ENCODE data around the gene INTS14. TPM values are rescaled to one million over a fixed set of nuclear protein-coding genes. Genes with fewer than 3 reads are reported as not detected.
"Not testable (repeated sequence)": the region's sequence is repeated elsewhere in the genome, so short reads cannot be mapped to it uniquely, and the experiment has no call there.

INTS14 gene
- total RNA-seq, 1 donor from 2014 or later = 49.2 TPM

GRCh38 chr15:65619626-65620290 is 8.8 kb upstream of the INTS14 start:
- Mint-ChIP-seq H3K9me3 (no peaks in the 10 kb centered on the region), H3K4me3 (no peak overlapping the region), H3K4me1 (no peaks in the 10 kb centered on the region), H3K27me3 (no peaks in the 10 kb centered on the region), H3K36me3 (ENCODE audit: low read depth) (no peaks in the 10 kb centered on the region), H3K27ac (no peak overlapping the region)
- no peak for DNase-seq
- intact Hi-C loops (cut with micrococcal nuclease) = no loop called here

- no peak for DNase-seq
- H3K27ac Mint-ChIP-seq = no peak overlapping the region
- intact Hi-C loops (cut with micrococcal nuclease) = no loop called here
- no peaks in the 10 kb centered on the region for H3K27me3 Mint-ChIP-seq
- H3K36me3 Mint-ChIP-seq (ENCODE audit: low read depth) = no peaks in the 10 kb centered on the region
- no peaks in the 10 kb centered on the region for H3K9me3 Mint-ChIP-seq
- H3K4me3 Mint-ChIP-seq = no peak overlapping the region
- no peaks in the 10 kb centered on the region for H3K4me1 Mint-ChIP-seq
Observed at GRCh38 chr15:65618560-65619109, 7.7 kb upstream of the INTS14 start.

- H3K27ac Mint-ChIP-seq; H3K4me3 Mint-ChIP-seq; intact Hi-C loops (cut with micrococcal nuclease); H3K27me3 Mint-ChIP-seq; H3K36me3 Mint-ChIP-seq (ENCODE audit: low read depth); DNase-seq; H3K9me3 Mint-ChIP-seq: not testable (repeated sequence)
- peaks cover 17% of the 10 kb centered on the region for H3K4me1 Mint-ChIP-seq
Observed at GRCh38 chr15:65615887-65616286, 5.0 kb upstream of the INTS14 start.

GRCh38 chr15:65612949-65613744 is 2.2 kb upstream of the INTS14 start:
- H3K9me3 Mint-ChIP-seq = no peaks in the 10 kb centered on the region
- DNase-seq = no peak
- H3K4me1 Mint-ChIP-seq = peaks cover 25% of the 10 kb centered on the region
- no peak overlapping the region for H3K4me3 Mint-ChIP-seq
- no peak overlapping the region for H3K27ac Mint-ChIP-seq
- H3K27me3 Mint-ChIP-seq = no peaks in the 10 kb centered on the region
- intact Hi-C loops (cut with micrococcal nuclease) = no loop called here
- peaks cover 2% of the 10 kb centered on the region for H3K36me3 Mint-ChIP-seq (ENCODE audit: low read depth)

GRCh38 chr15:65612616-65612946 is 1.6 kb upstream of the INTS14 start:
- H3K36me3 Mint-ChIP-seq (ENCODE audit: low read depth) = peaks cover 2% of the 10 kb centered on the region
- DNase-seq = no peak
- H3K27ac Mint-ChIP-seq = no peak overlapping the region
- H3K27me3 Mint-ChIP-seq = no peaks in the 10 kb centered on the region
- H3K4me3 Mint-ChIP-seq = peak overlapping the region; percentile 17
- H3K9me3 Mint-ChIP-seq = no peaks in the 10 kb centered on the region
- intact Hi-C loops (cut with micrococcal nuclease) = no loop called here
- H3K4me1 Mint-ChIP-seq = peaks cover 28% of the 10 kb centered on the region

GRCh38 chr15:65611888-65612615 is 1.1 kb upstream of the INTS14 start:
- Mint-ChIP-seq H3K9me3 (no peaks in the 10 kb centered on the region), H3K27ac (peak overlapping the region; percentile 96), H3K36me3 (ENCODE audit: low read depth) (peaks cover 4% of the 10 kb centered on the region), H3K27me3 (no peaks in the 10 kb centered on the region), H3K4me1 (peaks cover 28% of the 10 kb centered on the region), H3K4me3 (peak overlapping the region; percentile 99)
- peak; percentile 68 for DNase-seq
- intact Hi-C loops (cut with micrococcal nuclease) = loop anchor here (1.0 kb wide), 2 partner anchors 95 to 257 kb away; partner anchors contain the start of genes DPP8 and RAB11A

GRCh38 chr15:65603559-65603958 is 7.4 kb downstream of the INTS14 start:
- no peaks in the 10 kb centered on the region for H3K9me3 Mint-ChIP-seq

GRCh38 chr15:65603134-65603533 is 7.8 kb downstream of the INTS14 start:
- no peak overlapping the region for H3K4me3 Mint-ChIP-seq
- no peak overlapping the region for H3K27ac Mint-ChIP-seq
- H3K9me3 Mint-ChIP-seq = no peaks in the 10 kb centered on the region
- no peak for DNase-seq
- no peaks in the 10 kb centered on the region for H3K27me3 Mint-ChIP-seq
- intact Hi-C loops (cut with micrococcal nuclease) = no loop called here
- H3K4me1 Mint-ChIP-seq = peaks cover 8% of the 10 kb centered on the region
- H3K36me3 Mint-ChIP-seq (ENCODE audit: low read depth) = peaks cover 26% of the 10 kb centered on the region

More at GRCh38 chr15:65603559-65603958, 7.4 kb downstream of the INTS14 start:
- peaks cover 22% of the 10 kb centered on the region for H3K36me3 Mint-ChIP-seq (ENCODE audit: low read depth)
- H3K4me1 Mint-ChIP-seq = peaks cover 7% of the 10 kb centered on the region
- no peak overlapping the region for H3K27ac Mint-ChIP-seq
- DNase-seq = no peak
- no peaks in the 10 kb centered on the region for H3K27me3 Mint-ChIP-seq
- intact Hi-C loops (cut with micrococcal nuclease) = no loop called here
- H3K4me3 Mint-ChIP-seq = no peak overlapping the region

GRCh38 chr15:65599677-65600076 is 11.3 kb downstream of the INTS14 start:
- no peak overlapping the region for H3K27ac Mint-ChIP-seq
- no peaks in the 10 kb centered on the region for H3K9me3 Mint-ChIP-seq
- intact Hi-C loops (cut with micrococcal nuclease) = no loop called here
- peaks cover 5% of the 10 kb centered on the region for H3K4me1 Mint-ChIP-seq
- DNase-seq = no peak
- peaks cover 39% of the 10 kb centered on the region for H3K36me3 Mint-ChIP-seq (ENCODE audit: low read depth)
- H3K27me3 Mint-ChIP-seq = no peaks in the 10 kb centered on the region
- no peak overlapping the region for H3K4me3 Mint-ChIP-seq

- Mint-ChIP-seq H3K36me3 (ENCODE audit: low read depth) (peaks cover 40% of the 10 kb centered on the region), H3K27me3 (no peaks in the 10 kb centered on the region), H3K27ac (peak overlapping the region; percentile 23), H3K4me3 (no peak overlapping the region), H3K9me3 (no peaks in the 10 kb centered on the region), H3K4me1 (peaks cover 5% of the 10 kb centered on the region)
- DNase-seq = no peak
- intact Hi-C loops (cut with micrococcal nuclease) = no loop called here
Observed at GRCh38 chr15:65598468-65598867, 12.5 kb downstream of the INTS14 start.

- Mint-ChIP-seq H3K27me3 (no peaks in the 10 kb centered on the region), H3K36me3 (ENCODE audit: low read depth) (peaks cover 55% of the 10 kb centered on the region), H3K27ac (no peak overlapping the region), H3K9me3 (no peaks in the 10 kb centered on the region), H3K4me1 (peaks cover 5% of the 10 kb centered on the region), H3K4me3 (no peak overlapping the region)
- no peak for DNase-seq
- intact Hi-C loops (cut with micrococcal nuclease) = no loop called here
Observed at GRCh38 chr15:65595960-65596359, 15.0 kb downstream of the INTS14 start.

GRCh38 chr15:65587094-65587493 is 23.8 kb downstream of the INTS14 start:
- Mint-ChIP-seq H3K27ac (no peak overlapping the region), H3K36me3 (ENCODE audit: low read depth) (peaks cover 68% of the 10 kb centered on the region), H3K9me3 (no peaks in the 10 kb centered on the region), H3K4me3 (no peak overlapping the region), H3K4me1 (peaks cover 32% of the 10 kb centered on the region), H3K27me3 (no peaks in the 10 kb centered on the region)
- DNase-seq = no peak
- intact Hi-C loops (cut with micrococcal nuclease) = no loop called here

GRCh38 chr15:65584241-65584640 is 26.7 kb downstream of the INTS14 start:
- Mint-ChIP-seq H3K27ac (peak overlapping the region; percentile 84), H3K4me1 (peaks cover 30% of the 10 kb centered on the region), H3K27me3 (no peaks in the 10 kb centered on the region), H3K36me3 (ENCODE audit: low read depth) (peaks cover 63% of the 10 kb centered on the region), H3K4me3 (peak overlapping the region; percentile 66), H3K9me3 (no peaks in the 10 kb centered on the region)
- no peak for DNase-seq
- intact Hi-C loops (cut with micrococcal nuclease) = no loop called here

GRCh38 chr15:65583701-65584100 is 27.2 kb downstream of the INTS14 start:
- Mint-ChIP-seq H3K27me3 (no peaks in the 10 kb centered on the region), H3K36me3 (ENCODE audit: low read depth) (peaks cover 66% of the 10 kb centered on the region), H3K9me3 (no peaks in the 10 kb centered on the region), H3K27ac (peak overlapping the region; percentile 84), H3K4me1 (peaks cover 31% of the 10 kb centered on the region), H3K4me3 (peak overlapping the region; percentile 66)
- DNase-seq = peak; percentile 91
- intact Hi-C loops (cut with micrococcal nuclease) = no loop called here
